ENCODE measurements around the gene WDR5.

WDR5 gene

GRCh38 chr9:134136996-134137299, 1.1 kb downstream of the WDR5 start:
- Histone ChIP-seq H3K4me1 (ENCODE audit: low read depth, poor library complexity, severe bottlenecking) (peaks cover 22% of the 10 kb centered on the region), H2AFZ (ENCODE audit: low read depth) (no peak overlapping the region), H3K9ac (peak overlapping the region; percentile 85), H3K36me3 (ENCODE audit: insufficient read depth) (no peaks in the 10 kb centered on the region; the same call in 1 of the 2 replicates), H3K27ac (no peak overlapping the region), H3K79me2 (ENCODE audit: insufficient read depth, low read depth) (peaks cover 39% of the 10 kb centered on the region), H3K27me3 (ENCODE audit: insufficient read depth, low read depth) (no peaks in the 10 kb centered on the region), H3K4me3 (IDR thresholded peaks at IDR 0.05; ENCODE audit: insufficient read depth, low read depth, low read length) (peak overlapping the region; percentile 56), H3K4me2 (peak overlapping the region; percentile 82), H4K20me1 (ENCODE audit: insufficient read depth) (peaks cover 9% of the 10 kb centered on the region; the same call in 1 of the 2 replicates)
- TF ChIP-seq CTCF (conservative IDR thresholded peaks at IDR 0.05; ENCODE audit: low read depth, low read length), result no peak

- H3K4me1 ChIP-seq (ENCODE audit: low read depth, poor library complexity, severe bottlenecking), result peaks cover 22% of the 10 kb centered on the region
- no peaks in the 10 kb centered on the region; the same call in 1 of the 2 replicates for H3K36me3 ChIP-seq (ENCODE audit: insufficient read depth)
- no peak for TF ChIP-seq CTCF (conservative IDR thresholded peaks at IDR 0.05; ENCODE audit: low read depth, low read length)
- H3K27ac ChIP-seq, result no peak overlapping the region
- no peak overlapping the region for H3K9ac ChIP-seq
- H3K27me3 ChIP-seq (ENCODE audit: insufficient read depth, low read depth), result no peaks in the 10 kb centered on the region
- peaks cover 39% of the 10 kb centered on the region for H3K79me2 ChIP-seq (ENCODE audit: insufficient read depth, low read depth)
- H3K4me3 ChIP-seq (IDR thresholded peaks at IDR 0.05; ENCODE audit: insufficient read depth, low read depth, low read length), result no peak overlapping the region
- H4K20me1 ChIP-seq (ENCODE audit: insufficient read depth), result peaks cover 9% of the 10 kb centered on the region; the same call in 1 of the 2 replicates
- no peak overlapping the region; the same call in 1 of the 2 replicates for H3K4me2 ChIP-seq
- no peak overlapping the region for H2AFZ ChIP-seq (ENCODE audit: low read depth)
Observed at GRCh38 chr9:134138292-134138691, 2.4 kb downstream of the WDR5 start.

- Histone ChIP-seq H3K36me3 (ENCODE audit: insufficient read depth) (no peaks in the 10 kb centered on the region; the same call in 1 of the 2 replicates), H3K79me2 (ENCODE audit: insufficient read depth, low read depth) (peaks cover 39% of the 10 kb centered on the region), H3K4me3 (IDR thresholded peaks at IDR 0.05; ENCODE audit: insufficient read depth, low read depth, low read length) (no peak overlapping the region), H4K20me1 (ENCODE audit: insufficient read depth) (peaks cover 9% of the 10 kb centered on the region; the same call in 1 of the 2 replicates), H3K4me1 (ENCODE audit: low read depth, poor library complexity, severe bottlenecking) (peaks cover 21% of the 10 kb centered on the region), H2AFZ (ENCODE audit: low read depth) (no peak overlapping the region), H3K27me3 (ENCODE audit: insufficient read depth, low read depth) (no peaks in the 10 kb centered on the region), H3K4me2 (no peak overlapping the region), H3K27ac (no peak overlapping the region), H3K9ac (no peak overlapping the region)
- TF ChIP-seq CTCF (conservative IDR thresholded peaks at IDR 0.05; ENCODE audit: low read depth, low read length), result no peak
Observed at GRCh38 chr9:134139081-134139480, 3.2 kb downstream of the WDR5 start.

- Histone ChIP-seq H4K20me1 (ENCODE audit: insufficient read depth) (peaks cover 9% of the 10 kb centered on the region; the same call in 1 of the 2 replicates), H3K27ac (no peak overlapping the region), H3K4me1 (ENCODE audit: low read depth, poor library complexity, severe bottlenecking) (peaks cover 12% of the 10 kb centered on the region), H3K79me2 (ENCODE audit: insufficient read depth, low read depth) (peaks cover 33% of the 10 kb centered on the region), H3K4me3 (IDR thresholded peaks at IDR 0.05; ENCODE audit: insufficient read depth, low read depth, low read length) (no peak overlapping the region), H3K27me3 (ENCODE audit: insufficient read depth, low read depth) (no peaks in the 10 kb centered on the region), H2AFZ (ENCODE audit: low read depth) (no peak overlapping the region), H3K36me3 (ENCODE audit: insufficient read depth) (no peaks in the 10 kb centered on the region; the same call in 1 of the 2 replicates), H3K4me2 (no peak overlapping the region), H3K9ac (no peak overlapping the region)
- TF ChIP-seq CTCF (conservative IDR thresholded peaks at IDR 0.05; ENCODE audit: low read depth, low read length), result no peak
Observed at GRCh38 chr9:134141906-134142305, 6.0 kb downstream of the WDR5 start.

Data from KMS-11 (cell line).